COLO668 (cell line): ENCODE data around the gene CEP97.
"Not testable (repeated sequence)": the region's sequence is repeated elsewhere in the genome, so short reads cannot be mapped to it uniquely, and the experiment has no call there.

Experiments used
- DNase-seq: peaks from one replicate; lab custom pipeline; 2025; ENCODE audit not compliant: unreplicated experiment; lab: John Stamatoyannopoulos, UW

CEP97 gene

DNA sequence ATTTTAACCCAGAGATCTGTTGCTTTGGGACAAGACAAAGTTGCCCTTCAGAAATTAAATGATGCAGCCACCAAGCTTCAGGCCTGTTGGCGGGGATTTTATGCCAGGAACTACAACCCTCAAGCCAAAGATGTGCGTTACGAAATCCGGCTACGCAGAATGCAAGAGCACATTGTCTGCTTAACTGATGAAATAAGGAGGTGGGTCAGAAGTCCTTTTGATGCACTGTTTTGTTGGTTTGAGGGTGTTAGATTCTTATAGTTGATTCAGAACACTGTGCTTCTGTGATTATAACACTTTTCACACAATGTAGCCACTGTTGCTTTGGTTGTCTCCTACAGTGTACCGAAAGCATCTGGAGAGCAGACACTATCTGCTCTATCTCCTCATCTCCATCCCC is 33.8 kb downstream of the CEP97 start:
- no peak for DNase-seq

- no peak for DNase-seq
These were observed 37.7 kb downstream of the CEP97 start for GRCh38 chr3:101762041-101762646.

- not testable (repeated sequence) for DNase-seq
These were observed 53.4 kb downstream of the CEP97 start for GRCh38 chr3:101777745-101778281.

DNA sequence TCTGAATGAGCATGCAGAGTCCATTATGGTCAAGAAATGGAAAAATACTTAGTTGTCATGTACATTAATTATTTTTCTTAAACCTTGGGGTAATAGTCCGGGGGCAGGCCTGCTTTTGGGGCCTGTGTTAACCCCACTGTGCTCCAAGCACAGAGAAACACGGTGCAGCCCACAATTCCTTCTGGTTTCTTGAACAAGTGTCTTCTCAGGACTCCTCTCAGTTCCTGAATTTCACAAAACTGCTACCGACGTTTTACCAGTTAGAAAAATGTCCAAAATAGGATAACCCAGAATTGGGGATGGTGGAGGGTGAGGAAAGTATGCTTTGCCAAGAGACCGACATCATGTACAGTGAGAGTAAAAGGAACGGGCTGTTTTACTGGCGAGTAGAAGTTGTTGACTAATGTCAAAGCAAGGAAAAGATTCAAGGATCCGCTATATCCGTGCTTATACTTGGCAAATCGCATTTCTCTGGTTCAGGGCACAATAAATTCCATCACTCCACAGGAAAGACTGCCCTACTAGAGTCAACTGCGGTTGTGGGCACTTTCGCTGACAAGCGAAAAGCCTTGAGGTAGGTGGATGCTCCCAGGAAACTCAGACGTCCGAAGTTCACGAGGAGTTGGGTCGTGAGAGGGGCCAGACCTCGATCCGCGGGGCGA is 54.1 kb downstream of the CEP97 start:
- no peak for DNase-seq

- DNase-seq, result peak; percentile 81
These were observed 54.8 kb downstream of the CEP97 start, which contains the start of gene NXPE3 for GRCh38 chr3:101779047-101779821. Gene NXPE3 (plus strand): TSS chr3:101779211. CDS start chr3:101785597, 6,386 bp downstream.

GRCh38 chr3:101779822-101780381 is 55.5 kb downstream of the CEP97 start:
- DNase-seq, result no peak

- DNase-seq, result peak; percentile 7
These were observed 56.2 kb downstream of the CEP97 start for GRCh38 chr3:101780661-101781060.

DNA sequence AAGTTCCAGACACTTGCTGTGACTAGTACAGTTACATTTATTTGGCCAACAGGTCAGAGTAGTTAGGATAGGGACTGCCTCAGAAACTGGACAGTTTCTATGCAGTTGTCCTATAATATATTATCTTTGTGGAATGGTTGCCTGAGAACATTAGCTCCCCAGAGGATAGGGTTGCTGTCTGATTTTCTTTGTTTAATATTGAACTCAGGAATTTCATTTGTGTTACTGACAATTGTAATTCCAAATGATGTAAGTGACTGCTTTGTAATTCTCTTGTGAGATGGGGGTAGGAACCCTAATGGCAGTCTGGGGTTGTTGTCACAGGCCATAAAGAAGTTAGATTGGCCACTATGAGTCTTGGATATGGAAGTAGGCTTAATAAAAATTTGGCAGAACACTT is 56.8 kb downstream of the CEP97 start:
- DNase-seq, result no peak

GRCh38 chr3:101784855-101785613 is 60.6 kb downstream of the CEP97 start:
- no peak for DNase-seq

DNA sequence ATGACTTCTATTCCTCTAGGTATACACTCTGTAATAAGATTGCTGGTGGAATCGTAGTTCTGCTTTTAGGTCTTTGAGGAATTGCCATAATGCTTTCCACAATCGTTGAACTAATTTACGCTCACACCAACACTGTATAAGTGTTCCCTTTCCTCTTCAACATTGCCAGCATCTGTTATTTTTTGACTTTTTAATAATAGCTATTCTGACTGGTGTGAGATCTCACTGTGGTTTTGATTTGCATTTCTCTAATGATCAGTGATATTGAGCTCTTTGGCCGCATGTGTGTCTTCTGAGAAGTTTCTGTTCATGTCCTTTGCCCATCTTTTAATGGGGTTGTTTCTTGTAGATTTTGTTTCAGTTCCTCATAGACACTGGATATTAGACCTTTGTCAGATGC is 67.4 kb downstream of the CEP97 start:
- DNase-seq, result no peak

- DNase-seq, result no peak
These were observed 71.8 kb downstream of the CEP97 start for GRCh38 chr3:101796077-101796680.

- DNase-seq, result no peak
These were observed 76.8 kb downstream of the CEP97 start for GRCh38 chr3:101801174-101801573.

DNA sequence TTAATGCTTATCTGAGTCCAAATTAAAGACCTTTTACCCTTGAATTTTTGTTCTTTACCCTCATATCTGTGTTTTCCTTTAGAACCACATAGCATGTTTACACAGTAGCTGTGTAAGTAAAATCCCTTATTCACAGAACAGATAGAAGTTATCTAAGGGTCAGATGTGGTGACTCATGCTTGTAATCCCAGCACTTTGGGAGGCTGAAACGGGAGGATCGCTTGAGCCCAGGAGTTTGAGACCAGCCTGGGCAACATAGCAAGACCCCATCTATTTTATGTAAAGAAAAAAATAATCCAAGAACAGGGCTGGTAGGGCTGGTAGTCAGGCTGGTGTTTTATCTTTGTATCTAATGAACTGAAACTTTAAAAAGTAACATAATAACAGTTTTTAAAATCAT is 77.8 kb downstream of the CEP97 start:
- DNase-seq, result no peak

DNA sequence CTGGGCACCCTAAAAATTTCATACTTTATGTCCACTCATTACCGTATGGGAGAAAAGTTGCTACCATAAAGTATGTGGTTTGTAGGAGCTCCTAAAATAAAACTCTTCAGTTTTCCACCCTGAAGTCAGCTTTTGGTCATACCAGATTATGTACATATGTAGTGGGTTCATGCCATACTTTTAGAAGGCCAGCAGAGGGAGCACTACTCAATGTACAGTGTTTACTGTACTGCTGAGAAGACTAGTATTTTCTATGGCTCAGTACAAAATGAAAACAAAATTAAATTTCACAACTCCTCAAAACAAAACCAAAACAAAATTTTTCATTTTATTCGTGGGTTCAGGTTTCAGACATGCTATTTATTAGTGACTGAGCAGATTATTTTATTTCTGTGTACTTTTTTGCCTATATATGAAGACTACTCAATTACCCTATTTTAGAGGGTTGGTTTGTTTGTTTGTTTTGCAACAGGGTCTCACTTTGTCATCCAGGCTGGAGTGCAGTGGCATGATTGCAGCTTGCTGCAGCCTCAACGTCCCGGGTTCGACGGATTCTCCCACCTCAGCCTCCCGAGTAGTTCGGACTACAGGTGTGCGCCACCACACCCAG is 78.9 kb downstream of the CEP97 start:
- DNase-seq, result peak; percentile 25

DNA sequence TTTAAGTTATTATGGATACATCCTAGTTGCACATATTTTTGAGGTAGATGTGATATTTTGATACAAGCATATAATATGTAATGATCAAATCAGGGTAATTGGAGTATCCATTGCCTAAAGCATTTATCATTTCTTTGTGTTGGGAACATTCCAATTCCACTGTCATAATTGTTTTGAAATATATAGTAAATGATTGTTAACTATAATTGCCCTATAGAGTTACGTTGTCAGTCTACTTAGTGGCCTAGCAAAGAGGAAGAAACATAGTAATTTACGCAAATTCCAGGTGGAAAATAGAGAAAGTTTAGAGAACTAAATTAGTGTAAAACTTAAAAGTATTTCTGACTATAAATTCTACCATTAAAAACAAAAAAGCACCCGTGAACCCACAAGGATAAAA is 79.5 kb downstream of the CEP97 start:
- no peak for DNase-seq

DNA sequence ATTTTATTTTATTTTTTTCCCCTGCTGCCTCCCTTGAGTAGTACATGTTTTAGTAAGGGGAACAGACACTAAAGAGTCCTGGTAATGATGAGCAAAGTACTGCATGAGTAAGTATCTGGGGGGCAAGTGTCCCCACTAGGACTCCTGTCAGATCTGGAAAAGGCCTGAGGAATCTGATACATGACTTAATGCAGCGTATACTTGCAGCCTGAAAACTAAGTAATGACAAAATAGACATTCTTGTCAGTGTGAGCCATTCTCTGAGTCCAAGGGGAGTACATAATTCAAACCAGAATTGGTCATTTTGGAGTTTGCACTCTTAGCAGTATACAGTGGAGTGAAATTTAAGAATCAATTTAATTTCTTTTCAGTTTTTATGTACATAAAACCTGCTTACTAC is 82.1 kb downstream of the CEP97 start:
- no peak for DNase-seq

- DNase-seq, result no peak
These were observed 83.5 kb downstream of the CEP97 start for GRCh38 chr3:101807888-101808287.

DNA sequence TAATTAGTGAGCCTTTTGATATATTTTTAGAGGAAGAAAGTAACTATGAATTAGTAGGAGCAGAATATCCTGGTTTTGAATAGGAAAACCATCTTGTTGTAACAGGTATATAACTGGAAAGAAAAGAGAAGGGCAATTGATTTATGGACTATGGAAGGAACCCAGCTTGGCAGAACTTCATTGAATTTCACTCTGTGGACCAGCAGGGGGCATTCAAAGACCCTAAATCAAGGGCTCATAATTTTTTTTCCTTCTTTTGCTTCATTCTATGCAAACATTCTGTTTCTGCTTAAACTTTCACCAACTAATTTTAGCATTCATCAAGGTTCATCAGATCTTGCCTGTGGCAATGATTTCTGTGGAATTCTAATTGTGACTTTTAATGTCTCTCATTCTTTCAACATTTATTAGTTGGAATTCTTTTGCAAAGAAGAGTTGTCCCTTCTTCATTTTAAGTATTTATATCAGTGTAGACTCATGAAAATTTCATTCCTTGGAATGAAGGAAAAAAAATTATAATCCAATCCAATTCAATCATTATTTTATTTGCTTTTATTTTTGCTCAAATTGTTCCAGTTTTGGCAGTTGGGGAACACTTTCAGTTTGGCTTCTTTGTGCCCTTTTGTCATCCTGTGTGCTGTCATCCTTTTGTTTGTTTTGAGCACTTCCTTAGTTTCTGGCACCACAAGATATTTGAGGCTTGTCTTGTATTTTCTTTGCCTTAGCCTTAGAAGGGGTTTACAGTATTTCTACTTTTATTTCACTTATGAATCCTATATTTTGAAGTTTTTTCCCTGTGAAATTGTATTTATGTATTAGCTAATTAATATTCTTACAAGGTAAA is 85.0 kb downstream of the CEP97 start:
- DNase-seq, result peak; percentile 0

DNA sequence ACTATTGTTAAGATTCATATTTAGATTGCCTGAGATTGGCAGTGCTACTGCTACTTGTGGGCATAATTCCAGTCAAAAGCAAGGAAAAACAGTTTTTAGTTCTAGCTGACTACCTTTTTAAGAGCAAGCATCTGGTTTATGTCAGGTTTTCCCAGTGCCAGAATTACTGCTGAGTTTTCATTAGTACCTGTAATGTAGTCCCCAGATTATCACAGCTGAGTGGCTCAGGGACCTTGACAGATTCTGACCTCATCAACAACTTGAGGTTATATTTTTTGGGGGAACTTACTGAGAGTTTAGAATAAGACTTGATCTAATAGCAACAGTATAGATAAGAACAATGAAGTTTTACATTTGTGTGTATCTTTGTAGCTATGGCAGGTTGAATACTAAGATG is 85.6 kb downstream of the CEP97 start:
- DNase-seq, result no peak
